HG03432 (cell line): ENCODE measurements around the gene DCAF4.
A peak's percentile ranks its signal among the peaks of the same experiment; 100 is the strongest.

Source experiments
- ATAC-seq: cut with Tn5 transposase; IDR thresholded peaks from one replicate; pipeline ENCODE4 v1.9.1; 2021; ENCODE audit warnings: mild to moderate bottlenecking, moderate library complexity; ENCODE audit not compliant: unreplicated experiment

DCAF4 gene, protein sequence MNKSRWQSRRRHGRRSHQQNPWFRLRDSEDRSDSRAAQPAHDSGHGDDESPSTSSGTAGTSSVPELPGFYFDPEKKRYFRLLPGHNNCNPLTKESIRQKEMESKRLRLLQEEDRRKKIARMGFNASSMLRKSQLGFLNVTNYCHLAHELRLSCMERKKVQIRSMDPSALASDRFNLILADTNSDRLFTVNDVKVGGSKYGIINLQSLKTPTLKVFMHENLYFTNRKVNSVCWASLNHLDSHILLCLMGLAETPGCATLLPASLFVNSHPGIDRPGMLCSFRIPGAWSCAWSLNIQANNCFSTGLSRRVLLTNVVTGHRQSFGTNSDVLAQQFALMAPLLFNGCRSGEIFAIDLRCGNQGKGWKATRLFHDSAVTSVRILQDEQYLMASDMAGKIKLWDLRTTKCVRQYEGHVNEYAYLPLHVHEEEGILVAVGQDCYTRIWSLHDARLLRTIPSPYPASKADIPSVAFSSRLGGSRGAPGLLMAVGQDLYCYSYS

DNA sequence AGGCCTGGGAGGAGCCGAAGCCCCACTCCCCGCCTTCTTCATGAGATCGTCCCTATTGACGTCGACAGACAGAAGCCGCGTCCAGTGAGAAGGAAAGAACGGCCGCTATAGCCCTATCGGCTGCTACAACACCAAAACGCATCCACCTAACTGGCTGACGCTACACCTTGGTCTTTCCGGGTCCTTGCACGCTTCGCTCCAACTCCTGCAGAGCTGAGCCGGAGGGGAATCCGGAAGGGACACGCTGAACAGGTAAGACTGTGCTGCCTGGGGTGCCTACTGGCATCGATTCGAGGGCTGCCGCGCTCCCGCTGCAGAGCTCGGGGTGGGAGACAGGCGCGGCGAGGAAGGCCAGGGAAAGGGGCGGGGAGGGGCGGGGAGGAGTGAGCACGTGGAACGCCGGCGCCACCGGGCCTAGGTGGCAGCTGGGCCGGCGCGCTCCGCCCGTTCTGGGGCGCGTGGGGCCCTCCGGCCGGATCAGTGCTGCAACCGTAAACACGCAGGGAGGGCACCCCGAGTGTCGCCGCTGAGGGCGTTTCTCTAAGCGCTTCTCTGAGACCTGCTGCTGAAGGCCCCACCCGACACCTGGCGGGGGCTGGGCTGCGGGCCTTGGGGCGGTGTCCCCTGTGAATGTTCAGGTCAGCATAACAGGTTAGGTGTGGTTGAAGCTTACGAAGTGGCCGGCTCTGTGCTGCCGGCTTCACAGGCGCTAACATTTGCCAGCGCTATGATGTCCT is at the start of gene DCAF4:
DCAF4 (plus strand) TSS at position 173 of the 737 bp plus-strand sequence. CDS start 11,515 bp downstream, outside the sequence.
- ATAC-seq, result peak; percentile 94

DNA sequence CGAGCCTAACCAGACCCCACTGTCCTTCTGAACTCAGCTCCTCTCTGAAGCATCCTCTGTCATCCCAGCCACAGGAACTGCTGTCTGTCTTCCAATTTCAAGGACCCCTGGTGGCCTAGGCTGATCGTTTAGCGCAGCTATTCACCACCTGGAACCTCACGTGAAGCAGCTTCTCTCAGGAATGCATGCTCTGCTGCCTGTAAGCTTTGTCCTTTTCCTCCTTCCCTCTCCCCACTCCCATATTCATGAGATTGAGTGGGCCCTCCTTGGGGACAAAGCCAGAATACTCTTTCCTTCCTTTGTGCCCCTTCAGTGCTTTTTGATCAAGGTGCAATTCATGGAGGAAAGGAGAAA is 49.6 kb upstream of the DCAF4 start:
- ATAC-seq, result no peak

- ATAC-seq, result no peak
Measured at GRCh38 chr14:72878746-72879145, 47.5 kb upstream of the DCAF4 start.

GRCh38 chr14:72879431-72879830 is 46.8 kb upstream of the DCAF4 start:
- ATAC-seq, result no peak

DNA sequence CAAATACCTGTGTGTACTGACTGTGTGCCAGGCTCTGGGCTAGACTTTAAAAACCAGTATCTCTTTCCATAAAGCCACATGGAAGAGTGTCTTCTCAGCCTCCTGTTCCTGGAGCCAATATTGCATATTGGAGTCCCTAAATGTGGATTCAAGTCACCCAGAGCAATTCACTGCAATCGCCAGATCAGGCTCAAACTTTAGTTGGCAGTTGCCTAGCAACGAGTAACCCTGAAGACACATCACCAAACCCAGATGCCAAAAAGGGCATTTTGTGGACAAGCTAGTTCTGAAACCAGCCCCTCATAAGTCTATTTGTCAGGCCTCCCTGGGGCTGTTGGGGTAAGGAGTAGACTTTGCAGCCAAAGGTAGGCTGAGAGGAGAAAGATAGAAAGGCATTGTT is 46.1 kb upstream of the DCAF4 start:
- ATAC-seq, result no peak

DNA sequence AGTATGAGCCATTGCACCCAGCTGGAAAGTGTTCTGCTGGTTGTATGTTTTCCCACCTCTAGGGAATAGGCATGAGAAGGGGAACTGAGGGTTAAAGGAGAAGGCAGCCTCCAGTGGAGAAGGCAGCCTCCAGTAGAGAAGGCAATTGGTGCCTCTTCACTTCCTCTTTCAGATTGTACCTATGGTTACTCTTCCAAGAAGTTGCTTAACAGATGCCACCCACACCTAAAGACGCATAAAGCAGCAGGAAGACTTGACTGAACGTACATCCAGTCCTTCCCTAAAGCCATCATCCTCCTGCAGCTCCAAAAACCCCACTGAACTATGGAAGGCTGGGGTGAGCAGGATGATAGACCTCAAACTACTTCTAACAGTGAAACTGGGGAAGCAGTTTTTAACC is 45.4 kb upstream of the DCAF4 start:
- ATAC-seq, result no peak

DNA sequence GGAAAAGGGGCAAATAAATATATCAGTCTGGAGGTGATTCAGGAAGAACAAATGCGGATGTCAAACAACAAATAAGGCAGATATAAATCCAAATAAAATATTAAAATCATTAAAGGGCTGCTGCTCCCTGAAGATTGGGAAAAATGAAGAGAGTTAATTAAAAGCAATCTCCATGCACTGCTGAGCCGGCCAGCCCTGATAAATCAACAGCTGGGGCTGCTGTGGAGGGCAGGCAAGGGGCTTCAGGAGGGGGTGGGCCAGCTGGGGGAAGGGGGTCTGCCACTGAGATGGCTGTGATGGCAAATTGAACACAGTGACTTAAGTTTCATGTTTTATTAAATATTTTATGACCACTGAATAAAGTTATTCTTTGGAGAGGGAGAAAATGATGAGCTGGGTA is 44.7 kb upstream of the DCAF4 start:
- no peak for ATAC-seq

GRCh38 chr14:72882047-72882446 is 44.2 kb upstream of the DCAF4 start:
- no peak for ATAC-seq

GRCh38 chr14:72882463-72882862 is 43.8 kb upstream of the DCAF4 start:
- no peak for ATAC-seq

DNA sequence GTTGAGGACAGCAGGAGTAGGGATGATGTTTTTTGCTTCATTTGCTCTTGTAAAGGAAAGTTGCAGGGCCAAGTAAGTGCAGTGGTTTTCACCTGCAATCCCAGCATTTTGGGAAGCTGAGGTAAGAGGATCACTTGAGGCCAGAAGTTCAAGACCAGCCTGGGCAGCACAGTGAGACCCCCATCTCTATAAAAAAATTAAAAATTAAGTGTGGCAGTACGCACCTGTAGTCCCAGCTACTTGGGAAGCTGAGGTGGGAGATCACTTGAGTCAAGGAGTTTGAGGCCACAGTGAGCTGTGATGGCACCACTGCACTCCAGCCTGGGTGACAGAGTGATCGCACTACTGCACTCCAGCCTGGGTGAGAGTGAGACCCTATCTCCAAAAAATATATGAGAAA is 43.2 kb upstream of the DCAF4 start:
- ATAC-seq, result no peak

DNA sequence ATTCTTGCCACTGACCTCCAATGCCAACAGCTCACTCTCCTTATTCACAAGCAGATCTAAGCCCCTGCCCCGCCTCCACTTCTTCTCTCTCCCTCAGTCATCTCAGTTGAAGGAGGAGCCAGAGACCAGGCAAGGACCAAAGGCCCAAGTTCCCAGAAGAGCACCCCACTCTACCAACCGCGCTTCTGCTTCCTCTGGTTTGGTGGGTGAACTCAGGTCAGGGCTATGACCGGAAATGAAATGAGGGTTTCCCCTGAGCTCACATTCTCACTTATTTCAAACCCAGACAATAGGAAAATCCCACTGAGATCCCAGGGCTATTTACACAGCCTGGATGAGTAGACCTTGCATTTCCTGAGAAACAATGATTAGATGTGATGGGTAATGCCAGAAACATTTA is 42.3 kb upstream of the DCAF4 start:
- no peak for ATAC-seq

- ATAC-seq, result no peak
Measured at GRCh38 chr14:72884386-72884785, 41.9 kb upstream of the DCAF4 start.

GRCh38 chr14:72887514-72887913 is 38.8 kb upstream of the DCAF4 start:
- ATAC-seq, result no peak

DNA sequence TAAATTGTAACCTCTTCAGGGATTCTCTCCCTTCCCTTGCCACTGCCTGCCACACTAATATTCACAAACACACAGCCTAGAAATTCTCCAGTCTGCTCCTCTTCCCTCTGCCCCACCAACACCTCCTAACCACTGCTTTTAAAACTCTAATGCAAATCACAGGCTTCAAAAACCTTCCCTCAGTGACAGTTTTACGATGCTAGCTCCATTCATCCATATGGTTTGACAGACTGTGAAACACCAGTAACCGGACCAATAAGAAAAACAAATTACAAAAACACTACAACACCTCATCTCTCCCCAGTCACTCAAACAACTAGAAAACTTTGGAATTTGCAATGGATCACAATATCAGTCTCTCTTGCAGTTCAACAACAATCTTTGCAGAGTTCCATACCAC is 38.1 kb upstream of the DCAF4 start:
- ATAC-seq, result no peak

DNA sequence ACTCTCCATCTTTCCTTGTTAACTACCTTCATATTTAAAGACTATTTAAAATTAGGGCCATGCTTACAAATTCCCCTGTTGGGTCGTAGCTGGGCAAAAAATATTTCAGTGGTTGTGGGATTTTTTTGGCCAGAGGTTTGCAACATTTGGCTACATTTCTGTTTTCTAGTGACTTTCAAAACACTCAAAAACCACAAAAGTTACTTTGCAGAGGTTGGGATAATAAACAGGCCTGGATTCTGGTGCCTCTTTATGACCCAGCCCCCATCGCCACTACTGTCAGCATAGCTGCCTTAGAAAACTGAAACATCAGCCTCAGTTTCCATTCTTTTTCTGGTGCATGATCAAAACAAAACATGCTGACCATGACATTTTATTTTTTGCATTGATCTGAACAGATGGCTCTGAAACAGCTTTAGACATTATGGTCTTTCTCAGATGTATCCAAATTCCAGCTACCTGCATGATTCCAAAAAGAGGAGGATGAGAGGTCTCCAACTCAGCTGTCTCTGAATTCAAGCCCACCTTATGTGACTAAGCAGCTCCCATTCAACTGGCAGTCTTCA is 37.5 kb upstream of the DCAF4 start:
- ATAC-seq, result no peak

- no peak for ATAC-seq
Measured at GRCh38 chr14:72889366-72889765, 36.9 kb upstream of the DCAF4 start.

- ATAC-seq, result no peak
Measured at GRCh38 chr14:72891666-72892102, 34.6 kb upstream of the DCAF4 start.

DNA sequence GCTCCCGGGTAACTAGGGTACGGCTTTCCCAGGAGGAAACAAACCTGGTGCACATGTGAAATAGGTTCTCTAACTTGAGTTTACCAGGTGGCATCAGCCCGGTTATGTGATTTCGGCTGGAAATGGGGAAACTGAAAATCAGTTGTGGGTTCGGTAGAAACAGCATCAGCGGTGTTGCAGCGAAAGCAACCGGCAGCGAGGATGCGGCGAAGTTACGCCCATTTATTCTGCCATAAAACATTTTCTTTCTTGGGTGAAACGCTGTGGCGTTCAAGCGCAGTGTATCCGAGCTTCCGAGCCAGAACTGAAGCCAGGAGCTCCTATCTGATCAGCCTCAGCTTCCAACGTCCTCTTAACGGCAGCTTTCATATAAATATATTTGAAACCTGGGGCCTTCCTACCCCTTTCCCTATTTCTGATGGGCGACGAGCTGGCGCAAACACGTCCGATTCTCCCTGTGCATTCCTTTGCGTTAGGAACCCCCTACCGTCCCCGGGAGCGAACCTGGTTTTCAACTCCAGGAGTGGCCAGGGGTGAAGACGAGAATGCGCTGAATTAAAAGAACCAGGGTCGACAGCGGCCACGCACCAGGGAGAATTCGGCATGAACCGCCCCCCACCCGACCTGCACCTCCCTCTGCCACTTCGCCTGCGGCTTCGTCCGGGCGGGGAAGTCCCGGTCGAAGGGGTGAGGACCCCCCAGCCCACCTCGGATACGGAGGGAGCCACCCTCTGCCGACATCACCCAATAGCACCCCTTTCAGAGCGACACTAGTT is 34.0 kb upstream of the DCAF4 start:
- no peak for ATAC-seq

- peak; percentile 10 for ATAC-seq
Measured at GRCh38 chr14:72892879-72893635, 33.2 kb upstream of the DCAF4 start.

- ATAC-seq, result peak; percentile 98
Measured at GRCh38 chr14:72893636-72894322, 32.5 kb upstream of the DCAF4 start, which contains the start of gene DPF3. Gene DPF3 (minus strand): TSS chr14:72894101. CDS start chr14:72894088, 13 bp downstream.
